CD1c-positive myeloid dendritic cell (primary cell): ENCODE data around the gene PRKCZ.

ENCODE experiments used
- DNase-seq: peaks from one replicate; pipeline ENCODE4 v3.0.0-alpha.2; 2016; ENCODE audit errors: extremely low spot score

The PRKCZ gene

DNA sequence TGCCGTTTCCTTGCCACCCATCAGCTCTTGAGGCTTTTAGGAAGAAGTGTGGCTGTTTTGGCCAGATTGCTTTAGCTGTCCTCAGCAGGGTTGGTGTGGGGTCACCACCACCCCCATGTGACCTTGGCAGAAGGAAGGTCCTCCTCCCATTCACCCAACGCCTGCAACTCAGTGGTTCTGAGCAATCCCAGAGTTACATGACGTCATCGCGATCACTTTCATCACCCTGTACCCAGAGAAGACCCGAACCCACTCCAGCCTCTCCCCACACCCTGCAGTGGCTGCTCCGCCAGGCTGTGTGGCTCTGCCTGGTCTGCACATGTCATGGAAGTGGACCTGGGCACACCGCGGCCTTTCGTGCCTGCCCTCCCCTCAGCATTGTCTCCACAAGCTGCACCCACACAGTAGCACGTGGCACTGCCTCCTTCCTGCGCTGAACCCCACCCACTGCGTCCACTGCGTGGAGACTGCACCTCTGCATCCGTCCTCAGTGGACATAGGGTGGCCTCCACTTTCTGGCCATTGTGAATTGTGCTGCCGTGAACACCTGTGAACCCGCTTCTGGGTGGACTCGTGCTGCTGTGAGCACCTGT, 127.8 kb downstream of the PRKCZ start:
- DNase-seq = no peak

DNA sequence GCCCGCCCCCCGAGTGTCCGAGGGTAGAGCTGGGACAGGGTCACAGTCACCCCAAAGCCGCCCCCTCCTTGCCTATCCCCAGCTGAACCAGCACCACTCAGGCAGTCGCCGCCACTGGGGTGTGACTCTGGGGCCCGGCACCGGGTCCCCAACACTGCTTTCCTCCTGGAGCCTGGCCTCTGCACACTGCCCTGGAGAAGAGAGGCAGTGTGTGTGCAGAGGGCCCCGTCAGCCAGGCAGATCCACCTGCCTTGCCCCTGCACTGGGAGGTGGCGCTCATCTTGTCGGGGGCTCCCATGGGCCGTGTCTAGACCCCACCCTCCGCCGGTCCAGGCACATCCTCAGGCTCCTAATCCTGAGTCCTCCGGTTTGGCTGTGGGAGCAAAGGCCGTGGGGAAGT, 128.7 kb downstream of the PRKCZ start:
- no peak for DNase-seq

DNA sequence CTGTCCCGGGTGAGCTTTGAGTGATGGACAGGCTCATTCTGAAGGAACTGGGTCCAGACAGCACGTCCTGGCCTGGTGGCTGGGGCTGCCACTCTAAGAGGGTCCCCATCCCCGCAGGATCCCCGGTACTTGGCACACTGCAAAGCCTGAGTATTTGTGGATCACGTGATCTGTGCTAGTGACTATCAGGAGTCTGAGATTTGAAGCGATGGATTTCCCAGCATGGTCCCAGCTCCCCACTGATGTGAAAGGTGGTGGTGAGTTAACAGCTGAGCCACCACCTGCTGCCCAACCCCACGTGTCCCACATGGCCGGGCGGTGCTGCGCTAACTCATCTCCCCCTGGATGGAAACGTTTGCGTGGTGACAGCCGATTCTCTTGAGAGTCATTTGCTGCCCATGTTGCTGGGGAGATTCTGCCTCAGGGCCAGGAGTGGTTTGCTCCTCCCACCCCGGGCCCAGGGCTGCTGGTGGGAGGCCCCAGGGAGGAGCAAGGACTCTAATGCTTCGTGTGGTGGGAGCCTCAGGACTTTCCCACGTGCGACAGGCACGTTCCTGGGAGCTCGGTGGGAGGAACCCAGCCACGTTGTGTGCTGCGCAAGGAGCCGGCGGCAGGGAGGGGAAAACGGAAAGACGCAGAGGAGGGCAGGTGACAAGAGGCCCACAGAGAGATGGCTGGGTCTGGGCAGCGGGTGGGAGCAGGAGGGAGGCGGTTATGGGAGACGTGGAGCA, 129.2 kb downstream of the PRKCZ start:
- no peak for DNase-seq

DNA sequence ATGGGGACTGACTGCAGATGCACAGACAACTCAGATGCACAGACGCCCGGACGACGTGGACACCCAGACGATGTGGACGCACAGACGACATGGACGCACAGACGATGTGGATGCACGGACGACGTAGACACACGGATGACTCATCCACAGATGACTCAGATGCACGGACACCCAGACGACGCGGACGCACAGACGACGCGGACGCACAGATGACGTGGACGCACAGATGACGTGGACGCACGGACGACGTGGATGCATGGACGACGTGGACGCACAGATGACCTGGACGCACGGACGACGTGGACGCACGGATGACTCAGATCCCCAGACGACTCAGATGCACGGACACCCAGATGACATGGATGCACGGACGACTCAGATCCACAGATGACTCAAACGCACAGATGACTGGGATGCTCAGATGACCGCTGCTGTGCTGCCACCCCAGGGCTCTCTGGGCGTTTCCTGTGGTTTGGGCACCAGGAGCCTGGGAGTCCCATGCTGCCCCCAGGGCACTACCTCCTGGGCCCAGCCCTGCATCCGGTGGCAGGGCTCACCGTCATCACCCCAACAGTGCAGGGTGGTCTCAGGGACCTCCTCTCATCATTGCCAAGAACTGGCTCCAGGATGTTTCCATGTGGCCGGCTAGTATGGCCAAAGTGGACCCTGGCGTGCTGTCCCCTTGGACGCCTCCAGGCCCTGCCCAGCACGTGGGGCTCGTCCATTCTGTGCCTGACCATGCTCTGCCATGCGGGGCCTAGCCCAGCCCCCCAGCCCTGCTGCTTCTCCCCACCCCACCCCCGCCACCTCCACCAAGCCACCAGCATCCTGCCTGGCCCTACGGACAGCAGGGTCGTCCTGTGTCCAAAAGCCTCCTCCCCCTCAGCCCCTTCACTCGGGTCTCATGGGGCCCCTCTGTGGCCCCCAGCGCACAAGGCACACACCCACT, 130.4 kb downstream of the PRKCZ start:
- DNase-seq = no peak

DNA sequence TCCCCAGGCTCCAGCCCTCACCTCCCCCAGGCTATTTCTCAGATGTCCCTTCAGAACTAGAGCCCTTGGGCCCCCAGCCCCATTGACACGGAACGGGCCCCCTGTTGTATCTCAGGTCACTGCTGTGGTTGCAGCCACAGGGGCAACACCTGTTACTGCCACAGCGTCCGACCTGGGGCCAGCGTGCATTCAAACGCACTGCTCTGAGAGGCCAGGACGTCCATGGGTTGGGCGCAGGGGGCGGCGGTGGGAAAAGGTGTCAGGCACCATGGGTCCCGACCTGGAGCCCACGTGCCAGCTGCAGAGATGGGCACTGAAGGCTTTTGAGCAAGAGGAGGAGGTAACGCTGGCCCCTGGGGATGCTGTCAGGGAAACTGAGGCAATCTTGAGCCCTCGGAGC, 131.1 kb downstream of the PRKCZ start:
- DNase-seq = no peak

DNA sequence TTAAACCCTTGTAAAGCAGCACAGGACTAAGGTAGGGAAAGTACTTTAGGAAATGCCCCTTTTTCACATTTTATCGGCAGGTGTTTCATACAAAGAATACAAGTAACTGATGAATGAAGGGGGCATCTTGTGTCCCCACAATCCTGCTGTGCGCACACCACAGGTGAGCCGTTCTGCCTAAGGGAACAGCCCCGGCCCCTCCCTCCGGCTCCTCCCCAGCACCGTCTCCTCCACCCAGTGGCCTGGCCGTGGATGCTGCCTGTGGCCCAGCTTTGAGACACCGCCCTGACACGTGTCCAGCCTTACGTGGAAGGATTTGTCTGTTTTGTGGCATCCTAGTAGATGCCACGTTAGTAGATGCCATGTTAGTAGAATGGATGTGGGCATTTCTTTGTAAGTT, 131.5 kb downstream of the PRKCZ start:
- DNase-seq = no peak

DNA sequence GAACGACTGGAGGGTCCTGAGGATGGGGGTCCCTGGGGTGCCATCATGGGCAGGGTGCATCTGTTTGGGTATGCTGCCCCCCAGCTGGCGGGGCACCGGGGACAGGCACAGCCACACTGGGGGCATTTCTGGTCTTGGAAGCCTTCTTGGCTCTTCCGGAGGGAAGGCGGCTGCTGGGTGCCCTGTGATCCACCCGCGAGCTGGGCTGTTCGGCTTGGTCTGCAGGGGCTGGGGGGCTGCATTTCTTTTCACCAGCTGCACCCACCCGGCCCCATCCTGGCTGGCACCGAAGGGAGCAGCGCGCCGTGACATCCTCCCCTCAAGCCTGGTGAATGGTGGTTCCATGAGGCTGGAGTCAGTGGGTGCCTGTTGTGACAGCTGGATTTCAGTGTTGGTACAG, 132.2 kb downstream of the PRKCZ start:
- no peak for DNase-seq

DNA sequence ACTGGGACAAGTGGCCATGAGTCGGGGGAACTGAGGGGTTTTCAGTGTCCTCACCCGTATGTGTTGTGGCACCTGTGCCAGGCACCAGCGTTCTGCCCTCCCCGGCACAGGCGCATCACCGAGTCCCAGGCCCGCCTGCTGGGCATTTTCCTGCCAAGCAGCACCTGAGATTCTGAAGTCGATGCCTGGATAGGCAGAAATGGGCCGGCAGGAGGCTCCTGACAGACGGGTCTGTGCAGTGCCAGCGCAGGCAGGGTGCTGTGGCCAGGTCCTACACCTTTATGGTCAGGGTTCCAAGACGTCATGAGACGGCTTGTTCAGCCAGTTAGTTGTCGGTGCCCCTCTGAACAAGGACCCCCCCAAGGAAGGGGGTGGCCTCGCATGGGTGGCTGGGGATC, 133.7 kb downstream of the PRKCZ start:
- no peak for DNase-seq

DNA sequence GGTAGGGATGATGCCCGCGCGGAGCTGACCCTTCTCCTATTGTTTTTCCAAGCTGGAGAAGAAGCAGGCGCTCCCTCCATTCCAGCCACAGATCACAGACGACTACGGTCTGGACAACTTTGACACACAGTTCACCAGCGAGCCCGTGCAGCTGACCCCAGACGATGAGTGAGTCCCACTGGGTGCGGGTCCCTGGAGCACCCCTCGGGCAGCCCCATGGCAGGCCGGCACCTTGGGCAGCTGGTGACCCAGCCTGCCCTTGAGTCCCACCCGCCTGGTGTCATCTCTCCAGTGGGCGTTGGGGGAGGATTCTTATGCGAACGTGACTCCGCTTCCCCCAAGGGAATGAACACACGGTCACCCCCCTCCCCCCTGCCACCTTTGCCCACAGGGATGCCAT, 134.3 kb downstream of the PRKCZ start:
- no peak for DNase-seq

DNA sequence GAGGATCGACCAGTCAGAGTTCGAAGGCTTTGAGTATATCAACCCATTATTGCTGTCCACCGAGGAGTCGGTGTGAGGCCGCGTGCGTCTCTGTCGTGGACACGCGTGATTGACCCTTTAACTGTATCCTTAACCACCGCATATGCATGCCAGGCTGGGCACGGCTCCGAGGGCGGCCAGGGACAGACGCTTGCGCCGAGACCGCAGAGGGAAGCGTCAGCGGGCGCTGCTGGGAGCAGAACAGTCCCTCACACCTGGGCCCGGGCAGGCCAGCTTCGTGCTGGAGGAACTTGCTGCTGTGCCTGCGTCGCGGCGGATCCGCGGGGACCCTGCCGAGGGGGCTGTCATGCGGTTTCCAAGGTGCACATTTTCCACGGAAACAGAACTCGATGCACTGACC, 134.7 kb downstream of the PRKCZ start:
- DNase-seq = no peak

DNA sequence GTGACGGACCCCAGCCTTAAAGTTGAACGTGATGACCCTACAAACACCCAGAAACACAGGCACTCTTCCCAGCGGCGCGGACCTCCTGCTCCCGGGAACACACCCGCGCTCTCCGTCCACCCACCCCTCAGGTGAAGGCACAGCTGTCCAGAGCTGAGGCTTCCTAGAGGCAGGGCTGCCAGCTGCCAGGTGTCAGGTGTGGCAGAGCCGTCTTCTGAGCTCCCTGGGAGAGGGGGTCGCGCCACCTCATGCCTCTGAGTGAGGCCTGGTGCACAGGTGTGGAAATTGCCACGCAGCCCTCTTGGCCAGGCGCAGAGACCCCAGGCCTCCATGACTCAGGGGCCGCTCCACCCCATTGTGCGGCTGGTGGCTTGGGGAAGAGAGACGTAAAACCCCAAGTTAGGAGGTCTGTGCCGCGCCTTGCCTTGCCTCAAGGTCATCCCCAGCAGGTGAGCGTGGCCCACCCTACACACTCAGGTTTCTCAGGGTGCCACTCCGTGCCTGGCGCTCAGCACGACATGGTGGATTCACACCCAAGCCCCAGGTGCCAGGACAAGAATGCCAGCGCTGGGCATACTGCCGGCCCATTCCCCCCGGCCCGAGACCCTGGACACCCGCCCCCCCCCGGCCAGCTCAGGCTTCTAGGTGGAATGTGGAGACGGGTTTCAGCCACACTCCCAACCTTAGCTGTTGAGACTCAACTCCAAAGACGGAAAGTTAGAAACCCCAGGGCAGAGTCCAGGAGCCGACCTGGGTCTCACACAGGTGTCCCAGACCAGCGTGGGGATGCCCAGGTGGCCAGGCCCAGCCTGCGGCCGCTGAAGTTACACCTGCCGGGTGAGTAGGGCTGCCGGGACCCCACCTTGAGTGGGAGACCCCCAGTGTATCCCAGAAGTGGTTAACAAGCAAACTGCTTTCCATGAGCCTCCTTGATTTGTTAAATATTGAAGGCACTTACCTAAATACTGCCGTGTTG, 136.0 kb downstream of the PRKCZ start:
- no peak for DNase-seq

DNA sequence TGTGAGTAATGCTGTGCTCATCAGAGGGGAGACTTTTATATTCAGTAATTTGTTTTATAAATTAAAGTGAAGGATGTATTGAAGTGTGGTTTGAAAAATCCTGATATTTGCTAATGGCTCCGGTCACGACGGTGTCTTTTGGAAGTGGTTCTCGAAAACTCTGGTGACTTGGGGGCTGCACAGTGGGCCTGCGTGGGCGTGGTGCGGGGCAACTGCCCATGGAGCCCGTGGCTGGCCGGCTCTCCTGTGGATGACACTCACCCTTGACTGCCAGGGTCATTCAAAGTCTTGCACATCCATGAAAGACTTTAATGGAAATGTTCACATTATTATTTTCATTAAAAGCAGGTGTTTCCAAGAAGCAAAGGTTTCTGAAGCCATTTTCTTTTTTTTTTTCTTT, 136.7 kb downstream of the PRKCZ start:
- no peak for DNase-seq

DNA sequence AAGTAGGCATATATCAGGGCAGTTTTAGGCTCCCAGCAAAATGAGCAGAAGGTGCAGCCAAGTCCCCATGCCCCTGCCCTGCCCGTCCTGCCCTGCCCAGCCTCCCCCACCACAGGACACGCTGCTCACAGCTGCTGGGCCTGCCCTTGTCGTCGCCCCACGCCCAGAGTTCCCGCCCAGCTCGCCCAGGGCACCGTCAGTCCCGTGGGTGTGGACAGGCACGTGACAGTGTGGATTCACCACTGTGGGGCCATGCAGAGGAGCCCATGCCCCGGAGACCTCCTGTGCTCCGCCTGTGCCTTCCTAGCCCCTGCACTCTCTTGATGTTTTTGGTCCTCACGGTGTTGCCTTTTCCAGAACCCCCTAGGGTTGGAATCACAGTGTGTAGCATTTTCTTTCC, 137.4 kb downstream of the PRKCZ start:
- DNase-seq = no peak

DNA sequence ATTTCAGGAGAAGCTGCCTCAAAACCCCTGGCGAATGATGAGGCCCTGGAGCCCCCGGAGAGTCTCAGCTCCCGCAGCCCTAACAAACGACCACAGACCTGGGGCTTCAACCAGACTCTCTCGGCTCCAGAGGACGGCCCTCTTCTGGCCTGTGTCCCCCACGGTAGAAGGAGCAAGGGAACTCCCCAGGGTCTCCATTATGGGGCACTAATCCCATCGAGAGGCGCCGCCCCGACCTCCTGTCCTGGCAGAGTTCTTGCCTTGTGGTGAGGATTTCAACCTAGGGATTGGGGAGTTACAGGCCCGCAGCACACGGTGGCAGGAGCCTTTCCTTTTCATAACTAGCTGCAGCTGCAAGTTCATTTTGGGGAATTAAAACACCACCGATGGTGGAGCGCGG, 138.1 kb downstream of the PRKCZ start:
- DNase-seq = no peak

DNA sequence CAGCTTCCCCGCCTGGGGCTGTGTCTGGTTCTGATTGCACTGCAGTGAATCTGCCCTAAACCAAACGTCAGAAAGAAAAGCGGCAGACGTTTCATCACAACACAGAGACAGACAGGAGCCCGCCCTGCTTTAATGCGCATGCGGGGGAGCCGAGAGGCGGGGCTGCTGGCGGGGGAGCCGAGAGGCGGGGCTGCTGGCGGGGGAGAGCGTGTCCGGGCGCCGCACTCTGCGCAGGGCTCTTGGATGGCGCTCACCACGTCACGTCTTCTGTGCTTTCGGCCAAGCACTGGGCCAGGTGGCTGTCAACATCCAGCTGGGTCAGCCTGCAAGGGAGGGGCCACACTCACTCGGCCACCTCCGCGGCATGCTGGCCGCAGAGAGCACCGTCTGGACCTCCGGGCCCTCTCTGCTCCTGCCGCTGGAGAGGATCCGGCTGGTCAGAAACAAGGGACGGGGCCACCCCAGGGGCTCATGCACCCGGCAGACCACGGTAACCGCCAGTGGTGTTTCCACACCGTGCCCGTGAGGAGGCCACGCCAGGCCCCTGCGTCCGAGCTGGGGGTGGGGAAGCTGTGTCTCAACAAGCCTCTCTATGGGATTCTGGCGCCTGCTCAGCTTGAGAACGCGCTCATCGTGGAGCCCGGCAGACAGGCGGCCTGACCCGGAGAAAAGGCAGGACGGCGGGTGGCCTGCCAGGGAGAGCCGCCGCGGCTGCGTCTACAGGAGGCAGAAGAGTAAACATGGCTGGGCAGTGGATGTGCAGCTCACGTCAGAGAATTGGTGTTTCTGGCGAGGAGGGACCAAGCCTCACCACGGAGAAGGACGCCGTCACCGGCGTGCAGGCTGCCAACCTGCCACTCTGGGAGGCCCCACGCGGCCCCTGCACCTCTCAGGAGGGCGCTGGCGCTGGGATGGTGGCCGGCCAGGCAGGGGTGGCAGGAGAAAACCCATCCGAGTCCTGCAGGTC, 139.5 kb downstream of the PRKCZ start:
- DNase-seq = peak; percentile 89

DNA sequence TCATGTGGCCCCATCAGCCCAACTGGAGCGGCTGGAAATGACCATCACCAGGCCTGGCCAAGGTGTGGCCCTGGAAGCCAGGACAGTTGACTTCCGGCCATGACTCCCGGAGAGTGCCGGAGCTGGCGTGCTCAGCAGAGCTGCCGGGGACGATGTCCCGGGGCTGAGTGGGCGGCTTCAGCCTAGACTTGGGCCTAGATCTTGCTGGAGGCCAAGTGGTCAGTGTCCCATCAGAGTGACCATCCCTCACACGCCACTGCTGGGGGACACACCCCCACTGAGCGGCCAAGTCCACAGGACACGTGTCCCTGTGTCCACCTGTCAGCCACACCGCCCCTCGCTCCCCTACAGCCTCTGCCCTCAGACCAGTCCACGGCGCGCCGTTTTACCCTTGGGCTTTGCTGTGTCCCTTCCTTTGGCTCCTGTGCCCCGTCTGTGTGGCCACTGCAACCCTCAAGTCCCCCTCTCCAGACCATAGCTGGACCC, 140.3 kb downstream of the PRKCZ start:
- DNase-seq = no peak

DNA sequence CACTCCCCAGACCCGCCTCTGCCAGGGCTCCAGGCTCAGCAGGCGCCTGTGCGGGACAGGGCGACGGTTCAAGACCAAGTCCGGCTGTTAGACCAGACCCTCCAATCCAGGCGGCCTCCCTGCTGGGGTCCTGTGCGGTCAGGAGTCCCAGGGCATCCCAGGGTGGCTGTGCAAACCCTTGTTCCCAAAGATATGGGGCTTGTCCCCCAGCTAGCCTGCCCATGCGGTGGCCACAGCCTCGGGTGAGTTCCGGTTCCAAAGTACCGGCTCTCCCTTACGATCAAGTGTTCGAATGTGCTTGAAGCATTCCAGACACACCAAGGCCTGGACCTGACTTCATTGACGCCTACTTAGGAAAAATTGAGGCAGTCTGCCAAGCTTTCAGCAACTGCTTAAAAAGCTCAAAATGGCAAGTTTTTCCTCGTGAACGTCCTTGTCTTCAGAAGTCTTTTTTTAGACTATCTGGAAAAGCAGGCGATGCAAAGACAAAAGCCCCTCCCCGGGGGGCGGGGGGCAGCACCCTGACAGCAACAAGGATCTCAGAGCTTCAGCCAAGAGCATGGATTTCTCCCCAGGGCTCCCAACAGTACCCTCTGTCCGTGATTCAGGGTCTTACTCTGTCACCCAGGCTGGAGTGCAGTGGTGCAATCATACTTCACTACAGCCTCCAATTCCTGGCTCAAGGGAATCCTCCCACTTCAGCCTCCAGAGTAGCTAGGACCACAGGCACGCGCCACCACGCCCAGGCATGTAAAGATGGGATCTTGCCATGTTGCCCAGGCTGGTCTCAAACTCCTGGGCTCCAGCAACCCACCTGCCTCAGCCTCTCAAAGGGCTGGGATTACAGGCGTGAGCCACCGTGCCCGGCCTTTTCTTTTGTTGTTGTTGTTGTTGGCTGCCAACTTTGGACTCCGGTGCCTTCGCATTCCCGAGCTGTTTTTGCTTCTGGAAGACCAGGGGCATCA, 142.1 kb downstream of the PRKCZ start:
- no peak for DNase-seq

DNA sequence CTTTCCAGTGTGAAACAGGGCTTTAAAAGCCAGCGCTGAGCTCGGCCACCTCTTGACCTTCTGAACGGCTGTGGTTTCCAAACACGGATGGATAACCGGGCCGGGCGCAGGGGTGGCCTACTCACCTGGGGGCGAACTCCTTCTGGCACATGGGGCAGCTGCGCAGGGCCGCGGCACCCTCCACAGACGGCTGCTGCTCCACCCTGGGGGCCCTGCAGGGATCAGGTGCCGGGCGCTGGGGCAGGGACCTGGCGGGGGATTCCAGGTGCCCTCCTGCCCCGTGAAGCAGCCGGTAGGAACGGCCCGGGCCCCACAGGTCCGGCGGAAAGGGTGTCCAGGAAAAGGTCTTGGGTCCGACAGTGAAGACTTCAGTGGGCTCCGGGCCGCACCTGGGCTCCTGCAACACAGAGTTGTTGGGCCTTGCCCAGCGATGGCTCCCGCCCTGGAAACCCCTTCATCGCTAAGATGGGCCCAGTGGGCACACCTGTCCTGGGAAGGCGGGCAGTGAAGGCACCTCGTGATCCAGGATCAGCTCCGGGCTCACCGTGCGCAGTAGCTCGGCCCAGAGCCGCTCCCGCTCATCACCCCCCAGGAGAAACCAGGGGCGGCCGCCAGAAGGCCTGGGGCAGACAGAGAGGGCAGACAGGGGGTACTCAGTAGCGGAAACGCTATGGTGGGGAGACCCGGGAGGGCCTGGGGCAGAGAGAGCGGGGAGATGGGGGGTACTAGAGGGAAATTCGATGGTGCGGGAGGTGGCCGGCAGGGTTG, 143.5 kb downstream of the PRKCZ start:
- no peak for DNase-seq
